ENCODE data around the gene GPX7.

Gene GPX7

DNA sequence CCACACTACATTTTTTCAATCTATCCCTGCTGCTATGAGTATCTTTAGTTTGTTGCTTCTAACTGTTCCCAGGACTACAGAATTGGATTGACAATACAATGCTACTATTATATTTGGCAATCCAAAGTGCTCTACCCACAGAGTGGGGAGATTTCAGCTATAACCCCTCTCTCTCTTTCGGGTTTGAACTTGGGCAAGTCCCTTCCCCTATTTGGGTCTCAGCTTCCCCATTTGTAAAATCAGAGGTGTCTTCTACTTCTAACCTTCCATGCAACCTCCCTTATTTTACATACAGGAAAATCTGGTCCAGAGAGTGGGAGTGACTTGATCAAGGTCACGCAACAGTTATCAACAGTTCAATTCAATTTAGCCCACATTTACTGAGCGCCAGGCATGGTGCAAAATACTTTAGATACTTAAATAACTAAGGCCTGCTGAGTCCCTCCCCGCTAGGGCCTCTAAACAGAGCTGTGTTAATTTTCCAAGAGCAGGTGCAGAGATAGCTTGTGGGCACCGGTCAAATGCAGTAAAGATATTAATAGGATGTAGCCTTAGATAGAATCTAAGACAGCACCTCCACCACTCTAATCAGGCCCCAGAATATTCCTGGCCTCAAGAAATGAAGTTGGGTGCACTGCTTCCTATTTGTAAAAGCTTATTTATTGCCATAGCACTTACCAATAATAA lies 9.4 kb upstream of the GPX7 start:
- 94% methylated on average over 3 of the region's 5 CpGs for WGBS
- H2AFZ ChIP-seq (ENCODE audit: low read depth, low read length): no peak overlapping the region
- no peak overlapping the region for H3K4me2 ChIP-seq (ENCODE audit: low read length, poor library complexity, severe bottlenecking)
- no peaks in the 10 kb centered on the region for H3K36me3 ChIP-seq (ENCODE audit: control insufficient read depth in 1 of 2, insufficient read depth in 2 of 2, low read depth in 1 of 2, low read length in 2 of 2)
- H3K14ac ChIP-seq (ENCODE audit: low read length in 2 of 2): no peak overlapping the region
- H4K91ac ChIP-seq (ENCODE audit: low read length): no peak overlapping the region
- no peak overlapping the region for H2AK5ac ChIP-seq (ENCODE audit: low read length, severe bottlenecking)
- no peak overlapping the region for H4K8ac ChIP-seq (ENCODE audit: low read length)
- no peak overlapping the region for H3K4ac ChIP-seq (ENCODE audit: low read depth in 1 of 2, low read length in 2 of 2)
- H3K9me3 ChIP-seq (ENCODE audit: control insufficient read depth, low read length): no peaks in the 10 kb centered on the region
- no peak overlapping the region for H3K18ac ChIP-seq (ENCODE audit: low read depth in 1 of 2, low read length in 2 of 2)
- peaks cover 3 to 26% of the 10 kb centered on the region in 2 experiments for H3K27me3 ChIP-seq (ENCODE audit: control insufficient read depth in 1 of 2, insufficient read depth in 1 of 2, low read length in 2 of 2)
- no peak overlapping the region for H3K23ac ChIP-seq (ENCODE audit: low read length in 2 of 2)
- no peaks in the 10 kb centered on the region for H3K4me1 ChIP-seq (ENCODE audit: control insufficient read depth, insufficient read depth, low read depth, low read length)
- H3K79me1 ChIP-seq (replicated peaks; ENCODE audit: low read length, poor library complexity, severe bottlenecking): no peaks in the 10 kb centered on the region
- no peak overlapping the region for H2BK12ac ChIP-seq (ENCODE audit: low read length in 2 of 2)
- no peak overlapping the region for H2BK15ac ChIP-seq (ENCODE audit: low read depth, poor library complexity, severe bottlenecking)
- no peak for DNase-seq
- H2BK5ac ChIP-seq (ENCODE audit: low read depth, low read length, poor library complexity, severe bottlenecking): no peak overlapping the region
- H3K4me3 ChIP-seq (ENCODE audit: insufficient read depth in 1 of 2, low read depth in 1 of 2, low read length in 2 of 2): no peak overlapping the region
- H2BK120ac ChIP-seq (ENCODE audit: low read depth, low read length): peak overlapping the region; percentile 49
- H3K27ac ChIP-seq (ENCODE audit: low read length, poor library complexity, severe bottlenecking): no peak overlapping the region
- H3K9ac ChIP-seq (ENCODE audit: low read length): no peak overlapping the region

DNA sequence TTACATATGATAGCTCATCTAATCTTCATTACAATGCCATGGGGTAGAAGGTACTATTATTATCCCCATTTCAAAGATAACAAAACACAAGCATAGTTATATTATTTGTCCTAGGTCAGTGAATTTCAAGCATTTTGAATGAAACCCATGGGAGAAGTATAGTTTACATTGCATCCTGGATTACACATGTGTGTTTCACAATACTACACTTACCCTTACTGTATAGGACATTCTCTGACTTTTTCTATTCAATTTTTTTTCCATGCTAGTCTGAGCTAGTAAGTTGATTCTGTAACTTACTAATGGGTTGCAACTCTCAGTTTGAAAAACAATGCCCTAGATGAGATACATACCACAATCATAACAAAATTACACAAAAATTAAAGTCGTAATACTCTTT lies 8.7 kb upstream of the GPX7 start:
- no peak overlapping the region for H2BK12ac ChIP-seq (ENCODE audit: low read length in 2 of 2)
- H3K23ac ChIP-seq (ENCODE audit: low read length in 2 of 2): no peak overlapping the region
- H3K9ac ChIP-seq (ENCODE audit: low read length): no peak overlapping the region
- H3K27ac ChIP-seq (ENCODE audit: low read length, poor library complexity, severe bottlenecking): no peak overlapping the region
- H3K4ac ChIP-seq (ENCODE audit: low read depth in 1 of 2, low read length in 2 of 2): no peak overlapping the region
- H3K4me3 ChIP-seq (ENCODE audit: insufficient read depth in 1 of 2, low read depth in 1 of 2, low read length in 2 of 2): no peak overlapping the region
- no peaks in the 10 kb centered on the region for H3K36me3 ChIP-seq (ENCODE audit: control insufficient read depth in 1 of 2, insufficient read depth in 2 of 2, low read depth in 1 of 2, low read length in 2 of 2)
- H3K18ac ChIP-seq (ENCODE audit: low read depth in 1 of 2, low read length in 2 of 2): no peak overlapping the region
- no peaks in the 10 kb centered on the region for H3K79me1 ChIP-seq (replicated peaks; ENCODE audit: low read length, poor library complexity, severe bottlenecking)
- no peaks in the 10 kb centered on the region for H3K9me3 ChIP-seq (ENCODE audit: control insufficient read depth, low read length)
- H4K8ac ChIP-seq (ENCODE audit: low read length): no peak overlapping the region
- 97% methylated on average over 1 of the region's 1 CpG for WGBS
- H3K27me3 ChIP-seq (ENCODE audit: control insufficient read depth in 1 of 2, insufficient read depth in 1 of 2, low read length in 2 of 2): peaks cover 2 to 25% of the 10 kb centered on the region in 2 experiments
- H2AFZ ChIP-seq (ENCODE audit: low read depth, low read length): no peak overlapping the region
- no peak for DNase-seq
- H3K4me2 ChIP-seq (ENCODE audit: low read length, poor library complexity, severe bottlenecking): no peak overlapping the region
- no peaks in the 10 kb centered on the region for H3K4me1 ChIP-seq (ENCODE audit: control insufficient read depth, insufficient read depth, low read depth, low read length)
- no peak overlapping the region for H2BK15ac ChIP-seq (ENCODE audit: low read depth, poor library complexity, severe bottlenecking)
- H2BK5ac ChIP-seq (ENCODE audit: low read depth, low read length, poor library complexity, severe bottlenecking): no peak overlapping the region
- no peak overlapping the region for H2AK5ac ChIP-seq (ENCODE audit: low read length, severe bottlenecking)
- no peak overlapping the region for H3K14ac ChIP-seq (ENCODE audit: low read length in 2 of 2)
- no peak overlapping the region for H4K91ac ChIP-seq (ENCODE audit: low read length)
- no peak overlapping the region for H2BK120ac ChIP-seq (ENCODE audit: low read depth, low read length)

GRCh38 chr1:52595061-52595460 lies 7.1 kb upstream of the GPX7 start:
- Histone ChIP-seq H3K4me2 (ENCODE audit: low read length, poor library complexity, severe bottlenecking) (no peak overlapping the region), H2BK5ac (ENCODE audit: low read depth, low read length, poor library complexity, severe bottlenecking) (no peak overlapping the region), H3K36me3 (ENCODE audit: control insufficient read depth in 1 of 2, insufficient read depth in 2 of 2, low read depth in 1 of 2, low read length in 2 of 2) (no peaks in the 10 kb centered on the region), H4K8ac (ENCODE audit: low read length) (no peak overlapping the region), H3K23ac (ENCODE audit: low read length in 2 of 2) (no peak overlapping the region), H3K4me1 (ENCODE audit: control insufficient read depth, insufficient read depth, low read depth, low read length) (peaks cover 2% of the 10 kb centered on the region), H3K18ac (ENCODE audit: low read depth in 1 of 2, low read length in 2 of 2) (no peak overlapping the region), H3K27me3 (ENCODE audit: control insufficient read depth in 1 of 2, insufficient read depth in 1 of 2, low read length in 2 of 2) (peaks cover 0 to 12% of the 10 kb centered on the region in 2 experiments), H3K4ac (ENCODE audit: low read depth in 1 of 2, low read length in 2 of 2) (no peak overlapping the region), H3K9me3 (ENCODE audit: control insufficient read depth, low read length) (no peaks in the 10 kb centered on the region), H4K91ac (ENCODE audit: low read length) (no peak overlapping the region), H2AFZ (ENCODE audit: low read depth, low read length) (no peak overlapping the region), H3K4me3 (ENCODE audit: insufficient read depth in 1 of 2, low read depth in 1 of 2, low read length in 2 of 2) (no peak overlapping the region), H2BK12ac (ENCODE audit: low read length in 2 of 2) (no peak overlapping the region), H3K14ac (ENCODE audit: low read length in 2 of 2) (no peak overlapping the region), H2AK5ac (ENCODE audit: low read length, severe bottlenecking) (no peak overlapping the region), H2BK15ac (ENCODE audit: low read depth, poor library complexity, severe bottlenecking) (no peak overlapping the region), H2BK120ac (ENCODE audit: low read depth, low read length) (no peak overlapping the region), H3K27ac (ENCODE audit: low read length, poor library complexity, severe bottlenecking) (no peak overlapping the region), H3K79me1 (replicated peaks; ENCODE audit: low read length, poor library complexity, severe bottlenecking) (no peaks in the 10 kb centered on the region), H3K9ac (ENCODE audit: low read length) (no peak overlapping the region)
- no peak for DNase-seq
- 79% methylated on average over 3 of the region's 3 CpGs for WGBS

GRCh38 chr1:52597912-52598311 lies 4.3 kb upstream of the GPX7 start:
- no peak overlapping the region for H3K23ac ChIP-seq (ENCODE audit: low read length in 2 of 2)
- H3K9ac ChIP-seq (ENCODE audit: low read length): no peak overlapping the region
- H3K27me3 ChIP-seq (ENCODE audit: control insufficient read depth in 1 of 2, insufficient read depth in 1 of 2, low read length in 2 of 2): peaks cover 0 to 11% of the 10 kb centered on the region in 2 experiments
- no peak for DNase-seq
- peaks cover 16% of the 10 kb centered on the region for H3K4me1 ChIP-seq (ENCODE audit: control insufficient read depth, insufficient read depth, low read depth, low read length)
- H3K4me2 ChIP-seq (ENCODE audit: low read length, poor library complexity, severe bottlenecking): no peak overlapping the region
- no peak overlapping the region for H2BK5ac ChIP-seq (ENCODE audit: low read depth, low read length, poor library complexity, severe bottlenecking)
- 67% methylated on average over 2 of the region's 2 CpGs for WGBS
- no peak overlapping the region for H3K4me3 ChIP-seq (ENCODE audit: insufficient read depth in 1 of 2, low read depth in 1 of 2, low read length in 2 of 2)
- no peak overlapping the region for H3K18ac ChIP-seq (ENCODE audit: low read depth in 1 of 2, low read length in 2 of 2)
- no peak overlapping the region for H3K4ac ChIP-seq (ENCODE audit: low read depth in 1 of 2, low read length in 2 of 2)
- H2BK120ac ChIP-seq (ENCODE audit: low read depth, low read length): no peak overlapping the region
- no peak overlapping the region for H2BK15ac ChIP-seq (ENCODE audit: low read depth, poor library complexity, severe bottlenecking)
- H2AK5ac ChIP-seq (ENCODE audit: low read length, severe bottlenecking): no peak overlapping the region
- H3K9me3 ChIP-seq (ENCODE audit: control insufficient read depth, low read length): no peaks in the 10 kb centered on the region
- no peak overlapping the region for H3K27ac ChIP-seq (ENCODE audit: low read length, poor library complexity, severe bottlenecking)
- H4K91ac ChIP-seq (ENCODE audit: low read length): no peak overlapping the region
- H2BK12ac ChIP-seq (ENCODE audit: low read length in 2 of 2): no peak overlapping the region
- H4K8ac ChIP-seq (ENCODE audit: low read length): no peak overlapping the region
- H3K36me3 ChIP-seq (ENCODE audit: control insufficient read depth in 1 of 2, insufficient read depth in 2 of 2, low read depth in 1 of 2, low read length in 2 of 2): no peaks in the 10 kb centered on the region
- no peak overlapping the region for H2AFZ ChIP-seq (ENCODE audit: low read depth, low read length)
- H3K79me1 ChIP-seq (replicated peaks; ENCODE audit: low read length, poor library complexity, severe bottlenecking): peaks cover 5% of the 10 kb centered on the region
- no peak overlapping the region for H3K14ac ChIP-seq (ENCODE audit: low read length in 2 of 2)
